IMR-90 (cell line): ENCODE results near the gene SPATS2L. TPM values are rescaled to one million over a fixed set of nuclear protein-coding genes. Genes with fewer than 3 reads are reported as not detected.

Experiments used
- ATAC-seq: fragments of 200-7000 bp; cut with Tn5 transposase; 2 replicates; pipeline ENCODE4 v1.9.1; 2020; ENCODE audit warnings: low read depth, mild to moderate bottlenecking, moderate library complexity
- BruUV-seq: library from RNA; stranded (reverse); fragments of 400-500 nt; replicated peaks from 2 replicates; lab custom pipeline; 2021; lab: Mats Ljungman, UMichigan
- CTCF ChIA-PET: fragments of 300-600 bp; formaldehyde crosslinking; extraction: SDS; loops from one replicate; lab custom pipeline; 2021; ENCODE audit warnings: antibody characterized with exemption; lab: Yijun Ruan, JAX
- POLR2A ChIA-PET: fragments of 300-600 bp; sonication (Branson Sonifier 250); formaldehyde crosslinking; loops from one replicate; lab custom pipeline; 2022; ENCODE audit warnings: antibody characterized with exemption; ENCODE audit not compliant: unreplicated experiment; lab: Charles Lee
- DNase-seq: peaks from one replicate; pipeline ENCODE4 v3.0.0; 2013
- H2AFZ ChIP-seq: replicated peaks from 2 replicates; pipeline ENCODE3; 2013; ENCODE audit warnings: low read length, mild to moderate bottlenecking; ENCODE audit not compliant: poor library complexity
- H2AK5ac ChIP-seq: 2 replicates; pipeline ENCODE4 v1.6.1; 2013; ENCODE audit warnings: low read depth, low read length, inconsistent platforms
- H2AK9ac ChIP-seq: replicated peaks from 2 replicates; pipeline ENCODE3; 2013; ENCODE audit warnings: mild to moderate bottlenecking, low read depth, low read length, moderate library complexity; ENCODE audit not compliant: poor library complexity
- H2BK120ac ChIP-seq: 2 replicates; pipeline ENCODE4 v1.6.1; 2013; ENCODE audit warnings: low read depth, low read length, inconsistent platforms
- H2BK15ac ChIP-seq: 3 replicates; pipeline ENCODE4 v1.6.1; 2013; ENCODE audit warnings: low read depth, low read length, inconsistent platforms
- H2BK20ac ChIP-seq: 2 replicates; pipeline ENCODE4 v1.6.1; 2013; ENCODE audit warnings: low read depth, mild to moderate bottlenecking, inconsistent platforms, low read length, moderate library complexity
- H2BK5ac ChIP-seq: 2 replicates; pipeline ENCODE4 v1.6.1; 2013; ENCODE audit warnings: mild to moderate bottlenecking, low read depth, low read length, inconsistent platforms; ENCODE audit not compliant: poor library complexity, severe bottlenecking
- H3K14ac ChIP-seq: replicated peaks from 2 replicates; pipeline ENCODE4 v1.6.1; 2013; ENCODE audit warnings: low read depth, low read length, inconsistent platforms
- H3K18ac ChIP-seq: 2 replicates; pipeline ENCODE4 v1.6.1; 2013; ENCODE audit warnings: low read depth, low read length, control low read depth
- H3K23ac ChIP-seq: 2 replicates; pipeline ENCODE4 v1.6.1; 2013; ENCODE audit warnings: low read depth, low read length, inconsistent platforms
- H3K27ac ChIP-seq: 2 replicates; pipeline ENCODE4 v1.5.1; 2013; ENCODE audit warnings: mild to moderate bottlenecking, control low read depth, low read length; ENCODE audit not compliant: insufficient read depth
- H3K27me3 ChIP-seq: 2 replicates; pipeline ENCODE4 v1.6.1; 2013; ENCODE audit warnings: low read length; ENCODE audit not compliant: control insufficient read depth, insufficient read depth
- H3K36me3 ChIP-seq: 2 replicates; pipeline ENCODE4 v1.6.1; 2013; ENCODE audit warnings: low read length, mixed read lengths; ENCODE audit not compliant: control insufficient read depth, insufficient read depth
- H3K4ac ChIP-seq: 2 replicates; pipeline ENCODE4 v1.6.1; 2013; ENCODE audit warnings: low read depth, low read length, inconsistent platforms
- H3K4me1 ChIP-seq: 2 replicates; pipeline ENCODE4 v1.6.1; 2013; ENCODE audit warnings: low read length, mixed read lengths; ENCODE audit not compliant: control insufficient read depth, insufficient read depth
- H3K4me2 ChIP-seq: 2 replicates; pipeline ENCODE4 v1.6.1; 2013; ENCODE audit warnings: low read depth, mild to moderate bottlenecking, control low read depth, low read length, moderate library complexity
- H3K4me3 ChIP-seq: 2 replicates; pipeline ENCODE4 v1.5.1; 2013; ENCODE audit warnings: low read depth, mild to moderate bottlenecking, control low read depth, low read length, moderate library complexity; ENCODE audit not compliant: insufficient read depth
- H3K56ac ChIP-seq: 2 replicates; pipeline ENCODE4 v1.6.1; 2013; ENCODE audit warnings: low read length, inconsistent platforms; ENCODE audit not compliant: insufficient read depth; ENCODE audit errors: extremely low read depth
- H3K79me1 ChIP-seq, 2 experiments: 2 replicates each; pipeline ENCODE4 v1.6.1; 2013; ENCODE audit warnings: low read length in 2 of 2, inconsistent platforms in 1 of 2, low read depth in 1 of 2
- H3K9ac ChIP-seq: 2 replicates; pipeline ENCODE4 v1.6.1; 2013; ENCODE audit warnings: low read depth, low read length, control low read depth
- H3K9me1 ChIP-seq: 2 replicates; pipeline ENCODE4 v1.6.1; 2013; ENCODE audit warnings: low read length, inconsistent platforms; ENCODE audit not compliant: insufficient read depth
- H3K9me3 ChIP-seq: 2 replicates; pipeline ENCODE4 v1.6.1; 2013; ENCODE audit warnings: low read length; ENCODE audit not compliant: control insufficient read depth, insufficient read depth
- H4K20me1 ChIP-seq: 2 replicates; pipeline ENCODE4 v1.6.1; 2013; ENCODE audit warnings: low read length, inconsistent platforms; ENCODE audit not compliant: insufficient read depth
- H4K5ac ChIP-seq: 2 replicates; pipeline ENCODE4 v1.6.1; 2013; ENCODE audit warnings: mild to moderate bottlenecking, low read depth, low read length, control low read depth
- H4K8ac ChIP-seq, 2 experiments: 2 replicates each; pipeline ENCODE4 v1.6.1; 2013; ENCODE audit warnings: low read depth in 2 of 2, low read length in 2 of 2, control low read depth in 1 of 2, inconsistent platforms in 1 of 2
- H4K91ac ChIP-seq: 2 replicates; pipeline ENCODE4 v1.6.1; 2013; ENCODE audit warnings: low read depth, low read length, inconsistent platforms; ENCODE audit not compliant: insufficient read depth
- MAFK ChIP-seq: IDR thresholded peaks from 2 replicates; pipeline ENCODE4 v1.6.1; 2012; ENCODE audit warnings: low read depth, low read length, improper control_type of control experiment
- WGBS, 2 experiments: methylation state at CpG; one replicate each; pipeline versions ENCODE4 v1.1.5 to v1.1.7; 2013; ENCODE audit warnings: missing lambda C conversion rate in 2 of 2; ENCODE audit not compliant: insufficient read length in 1 of 2; ENCODE audit errors: extremely low coverage in 2 of 2; 5-methylcytosine and 5-hydroxymethylcytosine counted together
- dilution Hi-C: fragments of 300-500 bp; cut with HindIII; formaldehyde crosslinking; loops from one replicate; pipeline ENCODE4 v1.14.3; 2018; ENCODE audit warnings: low sequenced_read_pairs; ENCODE audit not compliant: unreplicated experiment
- in situ Hi-C: fragments of 300-500 bp; cut with MboI; formaldehyde crosslinking; loops from 3 replicates; pipeline ENCODE4 v1.14.3; 2019; ENCODE audit warnings: low sequenced_read_pairs, inconsistent platforms, mixed read lengths
- intact Hi-C: fragments of 100-400 bp; cut with micrococcal nuclease; formaldehyde crosslinking; loops from 2 replicates; pipeline ENCODE4 v1.10.0; 2022
- polyA plus RNA-seq, 3 experiments: library from polyadenylated mRNA; depleted of rRNA; stranded (reverse); fragments of >200 nt; gene quantifications; 2 replicates each; pipeline ENCODE4 v1.2.3, GENCODE V29; 2012; ENCODE audit warnings: low replicate concordance in 1 of 3
- total RNA-seq: library from RNA; depleted of rRNA; stranded (reverse); fragments of >200 nt; gene quantifications from 2 replicates; pipeline ENCODE4 v1.2.3, GENCODE V29; 2012

SPATS2L gene
- total and polyA plus RNA-seq, 2 of the 4 experiments (the other 2 are of a cell fraction) = 118 to 155 TPM

DNA sequence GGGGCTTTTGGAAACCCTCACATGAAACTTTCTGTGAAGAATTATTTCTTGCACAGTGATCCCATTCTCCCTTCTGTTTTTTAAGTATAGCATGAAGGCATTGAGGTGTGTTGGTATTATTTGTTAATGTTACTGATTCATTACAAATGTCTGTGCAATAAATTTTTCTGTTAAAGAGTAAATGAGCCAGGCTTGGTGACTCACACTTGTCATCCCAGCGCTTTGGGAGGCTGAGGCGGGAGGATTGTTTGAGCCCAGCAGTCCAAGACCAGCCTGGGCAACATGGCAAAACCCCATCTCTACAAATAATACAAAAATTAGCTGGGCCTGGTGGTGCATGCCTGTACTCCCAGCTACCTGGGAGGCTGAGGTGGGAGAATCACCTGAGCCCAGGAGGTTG is 115.6 kb downstream of the SPATS2L start:
- dilution Hi-C loops (no loop called here), intact Hi-C loops (no loop called here), in situ Hi-C loops (no loop called here)
- ATAC-seq = no peak
- Histone ChIP-seq H3K27ac (no peak overlapping the region), H2AK9ac (no peak overlapping the region), H3K9ac (no peak overlapping the region), H3K18ac (no peak overlapping the region), H3K9me1 (peaks cover 10% of the 10 kb centered on the region), H3K9me3 (no peaks in the 10 kb centered on the region), H4K8ac (no peak overlapping the region), H3K36me3 (peaks cover 55% of the 10 kb centered on the region), H2BK120ac (no peak overlapping the region), H4K91ac (no peak overlapping the region), H2BK15ac (no peak overlapping the region), H3K4me2 (no peak overlapping the region), H3K14ac (no peak overlapping the region), H3K56ac (no peak overlapping the region), H3K4me1 (no peaks in the 10 kb centered on the region; the same call in 1 of the 2 replicates), H2BK5ac (no peak overlapping the region), H4K20me1 (no peaks in the 10 kb centered on the region), H4K5ac (no peak overlapping the region), H3K4ac (no peak overlapping the region), H2AFZ (no peak overlapping the region), H3K79me1 (peaks cover 34 to 64% of the 10 kb centered on the region in 2 experiments), H3K4me3 (no peak overlapping the region), H2BK20ac (no peak overlapping the region), H2AK5ac (no peak overlapping the region), H3K27me3 (no peaks in the 10 kb centered on the region), H3K23ac (no peak overlapping the region)
- POLR2A ChIA-PET = no interaction called here
- no peak for DNase-seq
- CTCF ChIA-PET = interaction anchor here (0.6 to 0.8 kb wide), 2 partner anchors 11 to 24 kb away, joined by 3 to 5 read pairs; no protein-coding TSS in a partner anchor
- WGBS, 2 experiments = no CpG with 5 or more reads among the region's 2 CpGs
- no TSS peak for BruUV-seq
- no peak for TF ChIP-seq MAFK
